Keratinocyte (primary cell): ENCODE results near the gene DGKH. TPM values are rescaled to one million over a fixed set of nuclear protein-coding genes. Genes with fewer than 3 reads are reported as not detected.
A peak's percentile ranks its signal among the peaks of the same experiment; 100 is the strongest.

ENCODE experiments used
- DNase-seq: peaks from one replicate; pipeline ENCODE4 v3.0.0-alpha.2; 2011; ENCODE audit warnings: low read depth, missing footprints, low spot score
- FAIRE-seq: peaks from 2 replicates; lab custom pipeline; 2011; peaks lifted over from hg19 to GRCh38; lab: Jason Lieb, UNC
- H2AFZ ChIP-seq: 2 replicates; pipeline ENCODE4 v1.6.0; 2012; ENCODE audit warnings: low read length, control low read depth, inconsistent platforms; ENCODE audit not compliant: control insufficient read depth
- H3K27ac ChIP-seq: 2 replicates; pipeline ENCODE4 v1.5.1; 2011; ENCODE audit warnings: low read length; ENCODE audit not compliant: control insufficient read depth, insufficient read depth
- H3K27me3 ChIP-seq: 3 replicates; pipeline ENCODE4 v1.6.0; 2011; ENCODE audit warnings: low read length; ENCODE audit not compliant: control insufficient read depth, insufficient read depth; ENCODE audit errors: extremely low read depth
- H3K36me3 ChIP-seq, 2 experiments: 2 replicates in 1 of 2; 3 replicates in 1 of 2; pipeline ENCODE4 v1.5.1; 2011; ENCODE audit warnings: low read length in 2 of 2, mild to moderate bottlenecking in 1 of 2; ENCODE audit not compliant: control insufficient read depth in 2 of 2, insufficient read depth in 2 of 2; ENCODE audit errors: extremely low read depth in 1 of 2
- H3K4me1 ChIP-seq: 3 replicates; pipeline ENCODE4 v1.5.1; 2011; ENCODE audit warnings: low read length; ENCODE audit not compliant: control insufficient read depth, insufficient read depth; ENCODE audit errors: extremely low read depth
- H3K4me2 ChIP-seq: 3 replicates; pipeline ENCODE4 v1.6.0; 2011; ENCODE audit warnings: low read depth, low read length; ENCODE audit not compliant: control insufficient read depth, insufficient read depth; ENCODE audit errors: extremely low read depth
- H3K4me3 ChIP-seq, 3 experiments: fragments of 200-600 bp in 1 of 3; sonication (generic) in 1 of 3; 2 replicates in 2 of 3; 3 replicates in 1 of 3; pipeline ENCODE4 v1.5.1; 2011 to 2016; ENCODE audit warnings: low read length in 3 of 3, mild to moderate bottlenecking in 3 of 3, control low read depth in 2 of 3, inconsistent platforms in 1 of 3, low read depth in 1 of 3, mixed read lengths in 1 of 3, mixed run types in 1 of 3, moderate library complexity in 1 of 3; ENCODE audit not compliant: control insufficient read depth in 2 of 3, insufficient read depth in 2 of 3; ENCODE audit errors: extremely low read depth in 1 of 3
- H3K79me2 ChIP-seq: 2 replicates; pipeline ENCODE4 v1.6.0; 2012; ENCODE audit warnings: low read length; ENCODE audit not compliant: control insufficient read depth, insufficient read depth
- H3K9ac ChIP-seq: 3 replicates; pipeline ENCODE4 v1.6.0; 2011; ENCODE audit warnings: low read length; ENCODE audit not compliant: control insufficient read depth, insufficient read depth; ENCODE audit errors: extremely low read depth
- H3K9me1 ChIP-seq: 3 replicates; pipeline ENCODE4 v1.6.0; 2011; ENCODE audit warnings: low read length; ENCODE audit not compliant: control insufficient read depth, insufficient read depth; ENCODE audit errors: extremely low read depth
- H3K9me3 ChIP-seq: 2 replicates; pipeline ENCODE4 v1.5.1; 2012; ENCODE audit warnings: low read depth, low read length; ENCODE audit not compliant: control insufficient read depth
- H4K20me1 ChIP-seq: 3 replicates; pipeline ENCODE4 v1.6.0; 2011; ENCODE audit warnings: low read length; ENCODE audit not compliant: control insufficient read depth, insufficient read depth; ENCODE audit errors: extremely low read depth
- EZH2 ChIP-seq: IDR thresholded peaks from one replicate; pipeline ENCODE4 v1.6.1; 2012; ENCODE audit warnings: inconsistent platforms, mild to moderate bottlenecking, low read length, moderate library complexity
- dilution Hi-C: fragments of 300-500 bp; cut with MboI; formaldehyde crosslinking; loops from one replicate; pipeline ENCODE4 v1.7.0; 2020; ENCODE audit warnings: low sequenced_read_pairs; ENCODE audit not compliant: extremely low pct_ligation_motif_present
- polyA plus RNA-seq, 5 experiments: library from polyadenylated mRNA; depleted of rRNA in 3 of 5; stranded (reverse) in 3 of 5; stranded (forward) in 1 of 5; unstranded in 1 of 5; fragments of >200 nt; gene quantifications; 1 replicate in 1 of 5; 2 replicates in 3 of 5; 3 replicates in 1 of 5; pipeline versions ENCODE4 v1.2.1 to v1.2.3, GENCODE V29; 2011 to 2012; ENCODE audit warnings: missing spikeins in 2 of 5, low read depth in 1 of 5, low replicate concordance in 1 of 5
- TF ChIP-seq, protein P1 (sequence below), 3 experiments: IDR thresholded peaks in 1 of 3; conservative IDR thresholded peaks in 1 of 3; optimal IDR thresholded peaks in 1 of 3; 2 replicates in 2 of 3; 3 replicates in 1 of 3; pipeline versions ENCODE3 to v1.5.1; 2011; ENCODE audit warnings: low read length in 3 of 3, mild to moderate bottlenecking in 3 of 3, moderate library complexity in 2 of 3, control low read depth in 1 of 3, inconsistent platforms in 1 of 3; ENCODE audit not compliant: insufficient read depth in 2 of 3; ENCODE audit errors: extremely low read depth in 1 of 3

The DGKH gene
- polyA plus RNA-seq, 1 donor (not counting 4 experiments of a cell fraction or from before 2014, with no cell fraction given), result 12.8 TPM

DNA sequence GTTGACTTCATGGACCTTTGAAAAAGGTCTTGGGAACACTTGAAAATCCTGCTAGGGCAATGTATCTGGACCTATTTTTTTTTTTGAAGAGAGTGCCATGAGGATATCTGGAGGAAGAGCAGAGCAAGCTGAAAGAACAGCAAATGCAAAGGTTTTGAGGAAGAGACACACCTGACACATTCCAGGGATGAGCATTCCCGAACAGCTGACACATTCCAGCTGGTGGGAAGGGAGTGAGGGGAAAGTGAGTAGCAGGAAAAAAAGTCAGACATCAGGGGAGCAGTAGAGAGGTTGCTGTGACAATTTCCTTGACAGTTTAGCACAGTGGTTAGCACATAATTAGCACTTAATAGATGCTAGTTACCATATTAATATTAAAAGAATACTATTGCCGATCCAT, 14.7 kb downstream of the DGKH start:
- Histone ChIP-seq H3K27me3 (no peaks in the 10 kb centered on the region), H4K20me1 (peaks cover 4% of the 10 kb centered on the region), H2AFZ (no peak overlapping the region), H3K4me2 (peak overlapping the region; percentile 2), H3K27ac (no peak overlapping the region), H3K4me3 (no peak overlapping the region), H3K79me2 (peaks cover 64% of the 10 kb centered on the region), H3K4me1 (peaks cover 11% of the 10 kb centered on the region), H3K9me3 (no peaks in the 10 kb centered on the region), H3K9ac (no peak overlapping the region), H3K9me1 (peaks cover 2% of the 10 kb centered on the region), H3K36me3 (peaks cover 9 to 26% of the 10 kb centered on the region in 2 experiments)
- dilution Hi-C loops, result no loop called here
- peak; percentile 77 for FAIRE-seq
- TF ChIP-seq, protein P1, sequence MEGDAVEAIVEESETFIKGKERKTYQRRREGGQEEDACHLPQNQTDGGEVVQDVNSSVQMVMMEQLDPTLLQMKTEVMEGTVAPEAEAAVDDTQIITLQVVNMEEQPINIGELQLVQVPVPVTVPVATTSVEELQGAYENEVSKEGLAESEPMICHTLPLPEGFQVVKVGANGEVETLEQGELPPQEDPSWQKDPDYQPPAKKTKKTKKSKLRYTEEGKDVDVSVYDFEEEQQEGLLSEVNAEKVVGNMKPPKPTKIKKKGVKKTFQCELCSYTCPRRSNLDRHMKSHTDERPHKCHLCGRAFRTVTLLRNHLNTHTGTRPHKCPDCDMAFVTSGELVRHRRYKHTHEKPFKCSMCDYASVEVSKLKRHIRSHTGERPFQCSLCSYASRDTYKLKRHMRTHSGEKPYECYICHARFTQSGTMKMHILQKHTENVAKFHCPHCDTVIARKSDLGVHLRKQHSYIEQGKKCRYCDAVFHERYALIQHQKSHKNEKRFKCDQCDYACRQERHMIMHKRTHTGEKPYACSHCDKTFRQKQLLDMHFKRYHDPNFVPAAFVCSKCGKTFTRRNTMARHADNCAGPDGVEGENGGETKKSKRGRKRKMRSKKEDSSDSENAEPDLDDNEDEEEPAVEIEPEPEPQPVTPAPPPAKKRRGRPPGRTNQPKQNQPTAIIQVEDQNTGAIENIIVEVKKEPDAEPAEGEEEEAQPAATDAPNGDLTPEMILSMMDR (optimal IDR thresholded peaks at IDR 0.05 in 1 of 3, IDR thresholded peaks at IDR 0.05 in 1 of 3, conservative IDR thresholded peaks at IDR 0.05 in 1 of 3; ENCODE audit: extremely low read depth in 1 of 3, insufficient read depth in 2 of 3, low read length in 3 of 3), result no peak
- TF ChIP-seq EZH2, result no peak
- no peak for DNase-seq

DNA sequence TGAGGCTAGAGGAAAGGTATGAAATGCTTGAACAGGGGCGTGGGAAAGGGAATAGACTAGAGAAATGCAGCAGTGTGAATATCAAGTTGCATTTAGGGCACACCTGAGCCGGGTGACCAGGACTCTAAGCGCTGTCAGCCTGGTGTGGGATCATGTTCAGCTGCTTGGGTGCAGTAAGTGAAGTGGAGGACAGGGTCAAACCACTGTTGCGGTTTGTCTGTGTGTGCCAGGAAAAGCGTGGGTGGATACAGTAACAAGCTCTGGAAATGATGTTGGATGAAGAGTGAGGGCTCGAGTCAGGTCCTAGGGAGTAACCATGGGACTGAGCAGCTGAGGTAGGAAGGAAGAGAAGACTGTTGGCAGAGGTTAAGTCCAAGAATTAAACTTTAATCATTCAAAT, 15.8 kb downstream of the DGKH start:
- TF ChIP-seq, protein P1 (optimal IDR thresholded peaks at IDR 0.05 in 1 of 3, IDR thresholded peaks at IDR 0.05 in 1 of 3, conservative IDR thresholded peaks at IDR 0.05 in 1 of 3; ENCODE audit: extremely low read depth in 1 of 3, insufficient read depth in 2 of 3, low read length in 3 of 3), result no peak
- no peak for TF ChIP-seq EZH2
- H4K20me1 ChIP-seq, result peaks cover 4% of the 10 kb centered on the region
- H3K4me1 ChIP-seq, result peaks cover 11% of the 10 kb centered on the region
- no peak for DNase-seq
- H3K9me1 ChIP-seq, result peaks cover 2% of the 10 kb centered on the region
- H3K79me2 ChIP-seq, result peaks cover 57% of the 10 kb centered on the region
- H3K36me3 ChIP-seq, result peaks cover 8 to 26% of the 10 kb centered on the region in 2 experiments
- H3K9me3 ChIP-seq, result no peaks in the 10 kb centered on the region
- dilution Hi-C loops, result no loop called here
- H3K27me3 ChIP-seq, result no peaks in the 10 kb centered on the region
- no peak overlapping the region for H3K9ac ChIP-seq
- no peak for FAIRE-seq
- no peak overlapping the region for H3K4me2 ChIP-seq
- no peak overlapping the region for H3K27ac ChIP-seq
- H2AFZ ChIP-seq, result no peak overlapping the region
- H3K4me3 ChIP-seq, result no peak overlapping the region
